Measurements from ENCODE around the gene SAPCD2. TPM values are rescaled to one million over a fixed set of nuclear protein-coding genes. Genes with fewer than 3 reads are reported as not detected.
"Not testable (repeated sequence)": the region's sequence is repeated elsewhere in the genome, so short reads cannot be mapped to it uniquely, and the experiment has no call there.

SAPCD2 gene
- total and polyA plus RNA-seq, 4 donors = 0.26 to 0.60 (median 0.50) TPM; not detected in 1

- no peaks in the 10 kb centered on the region for H3K27me3 ChIP-seq (ENCODE audit: control insufficient read depth in 1 of 2, insufficient read depth in 2 of 2, low read length in 1 of 2)
- ATAC-seq (ENCODE audit: low FRiP score) (no peak), DNase-seq (no peak)
- 83 to 92% methylated on average over 23 to 26 of the region's 26 CpGs for WGBS, 2 donors
- H3K4me3 ChIP-seq (ENCODE audit: low read length in 2 of 2) = no peak overlapping the region
- H3K36me3 ChIP-seq (ENCODE audit: control insufficient read depth in 1 of 2, insufficient read depth in 2 of 2, low read length in 1 of 2) = no peaks in the 10 kb centered on the region
- H3K4me1 ChIP-seq (ENCODE audit: control insufficient read depth in 1 of 2, insufficient read depth in 2 of 2, low read length in 2 of 2) = no peaks in the 10 kb centered on the region
- H3K9me3 ChIP-seq (ENCODE audit: control insufficient read depth, low read length) = no peaks in the 10 kb centered on the region
- intact Hi-C loops (cut with DNase I) = loop anchor here (10.0 kb wide), 1 partner anchor 279 kb away; no protein-coding TSS in a partner anchor
- H3K27ac ChIP-seq (ENCODE audit: low read depth in 1 of 2, low read length in 2 of 2) = no peak overlapping the region
Observed at GRCh38 chr9:137063311-137064026, 6.9 kb downstream of the SAPCD2 start.

GRCh38 chr9:137062798-137063197, 7.6 kb downstream of the SAPCD2 start:
- not testable (repeated sequence) for ATAC-seq (ENCODE audit: low FRiP score); H3K4me3 ChIP-seq (ENCODE audit: low read length in 2 of 2); H3K9me3 ChIP-seq (ENCODE audit: control insufficient read depth, low read length); H3K27me3 ChIP-seq (ENCODE audit: control insufficient read depth in 1 of 2, insufficient read depth in 2 of 2, low read length in 1 of 2); H3K27ac ChIP-seq (ENCODE audit: low read depth in 1 of 2, low read length in 2 of 2); H3K4me1 ChIP-seq (ENCODE audit: control insufficient read depth in 1 of 2, insufficient read depth in 2 of 2, low read length in 2 of 2); DNase-seq; H3K36me3 ChIP-seq (ENCODE audit: control insufficient read depth in 1 of 2, insufficient read depth in 2 of 2, low read length in 1 of 2)
- 93 to 97% methylated on average over 4 to 9 of the region's 9 CpGs for WGBS, 2 donors
- intact Hi-C loops (cut with DNase I) = loop anchor here (10.0 kb wide), 1 partner anchor 278 kb away; no protein-coding TSS in a partner anchor

- DNase-seq (no peak), ATAC-seq (ENCODE audit: low FRiP score) (no peak)
- Histone ChIP-seq H3K4me3 (ENCODE audit: low read length in 2 of 2) (no peak overlapping the region), H3K27me3 (ENCODE audit: control insufficient read depth in 1 of 2, insufficient read depth in 2 of 2, low read length in 1 of 2) (no peaks in the 10 kb centered on the region), H3K36me3 (ENCODE audit: control insufficient read depth in 1 of 2, insufficient read depth in 2 of 2, low read length in 1 of 2) (no peaks in the 10 kb centered on the region), H3K27ac (ENCODE audit: low read depth in 1 of 2, low read length in 2 of 2) (no peak overlapping the region), H3K9me3 (ENCODE audit: control insufficient read depth, low read length) (no peaks in the 10 kb centered on the region), H3K4me1 (ENCODE audit: control insufficient read depth in 1 of 2, insufficient read depth in 2 of 2, low read length in 2 of 2) (no peaks in the 10 kb centered on the region)
- 92 to 94% methylated on average over 15 of the region's 15 CpGs for WGBS, 2 donors
- intact Hi-C loops (cut with DNase I) = loop anchor here (10.0 kb wide), 1 partner anchor 278 kb away; no protein-coding TSS in a partner anchor
Observed at GRCh38 chr9:137062384-137062783, 8.0 kb downstream of the SAPCD2 start.

GRCh38 chr9:137058521-137059234, 11.7 kb downstream of the SAPCD2 start:
- no peak for DNase-seq
- Histone ChIP-seq H3K4me1 (ENCODE audit: control insufficient read depth in 1 of 2, insufficient read depth in 2 of 2, low read length in 2 of 2) (no peaks in the 10 kb centered on the region), H3K27ac (ENCODE audit: low read depth in 1 of 2, low read length in 2 of 2) (no peak overlapping the region), H3K27me3 (ENCODE audit: control insufficient read depth in 1 of 2, insufficient read depth in 2 of 2, low read length in 1 of 2) (no peaks in the 10 kb centered on the region), H3K4me3 (ENCODE audit: low read length in 2 of 2) (no peak overlapping the region), H3K36me3 (ENCODE audit: control insufficient read depth in 1 of 2, insufficient read depth in 2 of 2, low read length in 1 of 2) (no peaks in the 10 kb centered on the region), H3K9me3 (ENCODE audit: control insufficient read depth, low read length) (no peaks in the 10 kb centered on the region)
- ATAC-seq (ENCODE audit: low FRiP score) = no peak
- 90 to 92% methylated on average over 9 of the region's 9 CpGs for whole genome bisulfite sequencing, 2 donors
- intact Hi-C loops (cut with DNase I) = no loop called here

GRCh38 chr9:137057545-137057944, 12.8 kb downstream of the SAPCD2 start:
- H3K4me1 ChIP-seq (ENCODE audit: control insufficient read depth in 1 of 2, insufficient read depth in 2 of 2, low read length in 2 of 2) = no peaks in the 10 kb centered on the region
- no peaks in the 10 kb centered on the region for H3K27me3 ChIP-seq (ENCODE audit: control insufficient read depth in 1 of 2, insufficient read depth in 2 of 2, low read length in 1 of 2)
- H3K27ac ChIP-seq (ENCODE audit: low read depth in 1 of 2, low read length in 2 of 2) = no peak overlapping the region
- H3K9me3 ChIP-seq (ENCODE audit: control insufficient read depth, low read length) = no peaks in the 10 kb centered on the region
- DNase-seq (no peak), ATAC-seq (ENCODE audit: low FRiP score) (no peak)
- no peak overlapping the region for H3K4me3 ChIP-seq (ENCODE audit: low read length in 2 of 2)
- WGBS, 2 donors = 72 to 74% methylated on average over 16 of the region's 16 CpGs
- no peaks in the 10 kb centered on the region for H3K36me3 ChIP-seq (ENCODE audit: control insufficient read depth in 1 of 2, insufficient read depth in 2 of 2, low read length in 1 of 2)
- intact Hi-C loops (cut with DNase I) = no loop called here

GRCh38 chr9:137056739-137057415, 13.5 kb downstream of the SAPCD2 start:
- Histone ChIP-seq H3K36me3 (ENCODE audit: control insufficient read depth in 1 of 2, insufficient read depth in 2 of 2, low read length in 1 of 2) (no peaks in the 10 kb centered on the region), H3K27ac (ENCODE audit: low read depth in 1 of 2, low read length in 2 of 2) (no peak overlapping the region), H3K4me1 (ENCODE audit: control insufficient read depth in 1 of 2, insufficient read depth in 2 of 2, low read length in 2 of 2) (no peaks in the 10 kb centered on the region), H3K9me3 (ENCODE audit: control insufficient read depth, low read length) (no peaks in the 10 kb centered on the region), H3K4me3 (ENCODE audit: low read length in 2 of 2) (no peak overlapping the region), H3K27me3 (ENCODE audit: control insufficient read depth in 1 of 2, insufficient read depth in 2 of 2, low read length in 1 of 2) (no peaks in the 10 kb centered on the region)
- intact Hi-C loops (cut with DNase I) = no loop called here
- ATAC-seq (ENCODE audit: low FRiP score) (no peak), DNase-seq (no peak)
- 86 to 87% methylated on average over 17 of the region's 17 CpGs for WGBS, 2 donors

GRCh38 chr9:137055385-137056364, 14.7 kb downstream of the SAPCD2 start:
- 10 to 12% methylated on average over 28 of the region's 28 CpGs for WGBS, 2 donors
- no peaks in the 10 kb centered on the region for H3K4me1 ChIP-seq (ENCODE audit: control insufficient read depth in 1 of 2, insufficient read depth in 2 of 2, low read length in 2 of 2)
- peak; percentile 84 for ATAC-seq (ENCODE audit: low FRiP score)
- peak; percentile 86 to 90 for DNase-seq
- intact Hi-C loops (cut with DNase I) = no loop called here
- H3K4me3 ChIP-seq (ENCODE audit: low read length in 2 of 2) = no peak overlapping the region
- no peaks in the 10 kb centered on the region for H3K36me3 ChIP-seq (ENCODE audit: control insufficient read depth in 1 of 2, insufficient read depth in 2 of 2, low read length in 1 of 2)
- no peaks in the 10 kb centered on the region for H3K27me3 ChIP-seq (ENCODE audit: control insufficient read depth in 1 of 2, insufficient read depth in 2 of 2, low read length in 1 of 2)
- no peaks in the 10 kb centered on the region for H3K9me3 ChIP-seq (ENCODE audit: control insufficient read depth, low read length)
- H3K27ac ChIP-seq (ENCODE audit: low read depth in 1 of 2, low read length in 2 of 2) = no peak overlapping the region

- no peak overlapping the region for H3K27ac ChIP-seq (ENCODE audit: low read depth in 1 of 2, low read length in 2 of 2)
- intact Hi-C loops (cut with DNase I) = no loop called here
- no peak for DNase-seq
- H3K4me3 ChIP-seq (ENCODE audit: low read length in 2 of 2) = no peak overlapping the region
- no peaks in the 10 kb centered on the region for H3K4me1 ChIP-seq (ENCODE audit: control insufficient read depth in 1 of 2, insufficient read depth in 2 of 2, low read length in 2 of 2)
- H3K36me3 ChIP-seq (ENCODE audit: control insufficient read depth in 1 of 2, insufficient read depth in 2 of 2, low read length in 1 of 2) = no peaks in the 10 kb centered on the region
- no peaks in the 10 kb centered on the region for H3K27me3 ChIP-seq (ENCODE audit: control insufficient read depth in 1 of 2, insufficient read depth in 2 of 2, low read length in 1 of 2)
- 57 to 63% methylated on average over 14 to 17 of the region's 17 CpGs for WGBS, 2 donors
- H3K9me3 ChIP-seq (ENCODE audit: control insufficient read depth, low read length) = no peaks in the 10 kb centered on the region
- ATAC-seq (ENCODE audit: low FRiP score) = peak; percentile 27
Observed at GRCh38 chr9:137054932-137055384, 15.4 kb downstream of the SAPCD2 start.

Measured in aorta (tissue), 5 donors.